GM12891 (cell line): ENCODE measurements around the gene EFCAB12.

Experiments
- PAX5 ChIP-seq: IDR thresholded peaks from 2 replicates; pipeline ENCODE4 v1.6.1; 2011; ENCODE audit warnings: low read length, moderate library complexity, mild to moderate bottlenecking; ENCODE audit not compliant: insufficient read depth, severe bottlenecking
- POLR2A ChIP-seq: IDR thresholded peaks from 2 replicates; pipeline ENCODE4 v1.6.1; 2011; ENCODE audit warnings: low read depth, low read length, control low read depth
- POLR2AphosphoS5 ChIP-seq: IDR thresholded peaks from 2 replicates; pipeline ENCODE4 v1.6.1; 2011; ENCODE audit warnings: low read depth, low read length, control low read depth
- POU2F2 ChIP-seq: IDR thresholded peaks from 2 replicates; pipeline ENCODE4 v1.6.1; 2011; ENCODE audit warnings: low read depth, mild to moderate bottlenecking, control low read depth, low read length, moderate library complexity
- TAF1 ChIP-seq: IDR thresholded peaks from 2 replicates; pipeline ENCODE4 v1.6.1; 2011; ENCODE audit warnings: low read depth, low read length, control low read depth

DNA sequence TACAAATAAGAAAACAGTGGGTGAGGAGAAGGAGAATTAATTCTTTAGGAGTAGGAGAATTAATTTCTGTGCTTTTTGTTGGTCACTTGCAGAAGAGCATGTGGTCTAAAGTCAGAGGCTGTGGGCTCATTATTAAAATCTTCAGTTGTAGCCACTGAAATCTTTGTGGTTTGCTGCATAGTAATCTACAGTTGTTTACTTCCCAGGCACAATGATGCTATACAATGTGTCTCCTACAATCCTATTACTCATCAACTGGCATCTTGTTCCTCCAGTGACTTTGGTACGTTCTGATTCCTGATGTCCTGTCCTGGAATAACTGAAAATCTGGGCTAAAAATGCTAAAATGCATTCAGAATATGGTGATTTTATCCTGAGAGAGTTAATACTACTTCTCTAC is 32.6 kb upstream of the EFCAB12 start:
- TF ChIP-seq TAF1 (no peak), POLR2A (no peak), PAX5 (no peak), POLR2AphosphoS5 (no peak), POU2F2 (no peak)
